ENCODE data around the gene GMEB2.

DNA sequence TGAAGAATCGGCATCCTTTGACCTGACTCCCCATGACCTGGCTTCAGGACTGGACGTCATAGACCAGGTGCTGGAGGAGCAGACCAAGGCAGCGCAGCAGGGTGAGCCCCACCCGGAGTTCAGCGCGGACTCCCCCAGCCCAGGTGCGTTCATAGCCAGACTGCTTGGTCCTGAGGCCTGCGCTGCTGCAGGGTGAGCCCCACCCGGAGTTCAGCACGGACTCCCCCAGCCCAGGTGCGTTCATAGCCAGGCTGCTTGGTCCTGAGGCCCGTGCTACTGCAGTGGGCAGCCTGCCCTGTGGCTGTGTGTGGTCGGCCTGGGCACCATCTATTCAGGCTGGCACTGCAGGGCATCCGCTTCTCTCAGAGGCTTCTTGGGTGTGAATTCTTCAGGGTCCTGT, 47.0 kb upstream of the GMEB2 start:
- TF ChIP-seq FOXM1 (IDR thresholded peaks at IDR 0.05; ENCODE audit: borderline replicate concordance) (no peak), SUZ12 (IDR thresholded peaks at IDR 0.05) (no peak), ELF4 (IDR thresholded peaks at IDR 0.05) (no peak), BHLHE40 (IDR thresholded peaks at IDR 0.05; ENCODE audit: borderline replicate concordance) (no peak), FOXA1 (IDR thresholded peaks at IDR 0.05) (no peak), L3MBTL2 (conservative IDR thresholded peaks at IDR 0.05) (no peak)
